LHCN-M2 (cell line): ENCODE data around the gene DCBLD2. TPM values are rescaled to one million over a fixed set of nuclear protein-coding genes. Genes with fewer than 3 reads are reported as not detected.
A peak's percentile ranks its signal among the peaks of the same experiment; 100 is the strongest.

Source experiments
- DNase-seq: peaks from one replicate; pipeline ENCODE4 v3.0.0-alpha.2; 2012; ENCODE audit warnings: low read depth
- total RNA-seq: library from RNA; depleted of rRNA; stranded (reverse); fragments of >200 nt; gene quantifications from 2 replicates; pipeline ENCODE4 v1.2.3, GENCODE V29; 2014

DCBLD2 gene
- total RNA-seq, 1 experiment from 2014 or later, result 628 TPM

DNA sequence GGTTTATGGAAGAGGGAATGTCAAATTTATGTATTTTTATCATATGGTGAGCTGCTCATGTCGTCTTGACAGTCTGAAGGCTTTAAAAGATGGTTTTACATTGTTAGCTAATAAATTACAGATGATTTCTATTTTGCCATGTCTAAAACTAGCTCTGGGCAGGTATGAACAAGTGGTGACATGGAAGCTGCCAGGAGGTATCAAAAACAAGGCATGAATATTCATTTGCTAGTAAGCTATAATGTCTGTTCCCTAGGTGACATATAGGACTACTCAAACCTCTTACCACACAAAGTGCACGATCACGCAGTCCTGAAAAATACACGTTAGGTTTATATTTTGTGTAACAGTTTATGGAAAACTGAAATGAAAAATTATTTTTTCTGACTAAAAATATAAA is 103.6 kb downstream of the DCBLD2 start:
- DNase-seq, result no peak

DNA sequence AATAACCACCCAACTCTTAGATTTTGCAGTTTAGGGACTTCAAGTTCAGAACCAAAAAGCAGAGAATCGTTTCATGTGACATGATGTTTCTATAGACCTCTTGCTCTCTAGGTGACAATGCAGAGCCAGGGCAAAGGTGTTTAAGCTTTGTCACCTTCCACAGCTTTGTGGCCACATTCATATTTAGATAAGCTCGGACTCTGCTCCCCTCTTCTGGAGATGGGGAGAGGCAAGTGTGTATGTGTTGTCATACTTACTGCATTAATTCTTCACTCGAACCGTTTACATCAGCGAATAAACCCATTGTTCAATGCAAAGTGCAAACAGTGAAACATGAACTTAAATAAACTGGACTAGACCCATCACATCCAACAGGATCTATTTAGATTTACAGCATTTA is 105.2 kb downstream of the DCBLD2 start:
- no peak for DNase-seq

DNA sequence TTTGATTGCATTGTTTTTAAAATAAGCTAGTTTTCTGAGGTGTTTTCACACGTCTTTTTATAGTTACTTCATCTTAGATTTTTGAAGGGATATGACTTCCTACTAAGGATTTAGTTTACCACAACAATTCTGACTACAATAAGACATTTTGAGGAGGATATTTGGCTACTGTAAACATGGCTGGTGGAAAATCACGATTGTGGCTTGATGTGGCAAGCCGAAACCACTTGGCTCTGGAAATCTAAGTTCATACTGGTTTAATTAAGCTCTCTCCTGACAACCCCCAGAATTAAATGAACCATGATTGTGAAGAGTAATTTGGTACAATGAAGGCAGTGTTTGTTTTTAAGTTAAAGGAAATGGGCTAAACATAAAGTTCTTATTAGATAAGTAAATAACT is 107.5 kb downstream of the DCBLD2 start:
- no peak for DNase-seq

DNA sequence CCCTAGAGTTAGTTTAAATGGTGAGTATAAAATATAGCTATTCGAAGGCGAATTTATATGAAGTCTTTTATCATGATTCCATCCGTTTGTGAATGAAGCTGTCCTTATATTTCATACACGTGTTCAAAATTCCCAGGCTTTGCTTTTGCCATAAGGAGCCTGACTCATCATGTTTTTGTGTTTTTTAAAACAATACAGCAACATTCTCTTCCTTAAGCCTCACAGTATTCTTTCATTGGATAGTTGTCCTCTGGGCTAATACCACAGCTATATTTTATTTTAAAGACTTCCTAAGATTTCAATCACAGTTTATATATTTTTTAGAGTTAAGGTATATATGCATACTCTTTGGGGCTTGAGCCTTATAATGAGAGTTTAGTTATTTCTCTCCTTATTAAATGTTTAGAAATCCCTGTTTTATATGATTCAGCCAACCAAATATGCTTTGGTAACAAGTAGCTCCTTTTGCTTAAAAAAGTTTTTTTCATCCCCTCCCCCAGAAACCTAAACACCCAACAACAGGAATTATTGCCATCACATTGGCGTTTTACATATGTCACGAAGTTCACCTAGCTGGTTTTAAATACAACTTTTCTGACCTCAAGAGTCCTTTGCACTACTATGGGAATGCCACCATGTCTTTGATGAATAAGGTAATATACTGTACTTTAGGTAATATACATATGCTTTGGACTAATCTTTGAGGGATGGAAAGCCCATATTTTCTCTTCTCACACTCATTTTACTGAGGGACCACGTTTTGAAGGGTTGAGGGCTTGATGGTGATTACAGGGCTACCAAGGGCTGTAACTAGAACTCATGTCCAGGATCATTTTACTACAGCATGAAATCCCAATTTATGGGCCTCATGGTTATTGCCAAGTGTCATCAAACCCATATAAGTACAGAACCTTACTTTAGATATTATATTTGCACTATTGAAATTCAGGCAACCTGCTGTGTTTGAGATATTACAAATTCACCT is 109.9 kb downstream of the DCBLD2 start:
- no peak for DNase-seq

- no peak for DNase-seq
Observed at GRCh38 chr3:98788651-98789050, 112.8 kb downstream of the DCBLD2 start.

DNA sequence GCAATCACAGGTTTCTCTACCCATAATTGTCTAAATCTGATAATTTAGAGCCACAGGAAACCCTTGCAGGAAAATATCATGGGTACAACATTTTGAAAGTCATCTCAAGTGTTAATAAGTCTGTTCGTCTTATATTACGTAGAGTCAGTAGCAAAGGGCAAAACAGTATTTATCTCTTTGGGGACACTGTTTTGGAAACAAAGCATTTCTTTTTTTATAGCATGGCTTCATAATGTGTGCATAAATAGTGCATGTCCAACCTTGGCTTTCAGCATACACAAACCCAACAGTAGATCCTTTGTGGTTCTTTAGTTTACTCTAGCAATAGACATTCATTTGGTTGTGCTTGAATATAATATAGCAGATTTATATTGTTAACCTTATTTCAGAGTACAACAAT is 114.3 kb downstream of the DCBLD2 start:
- DNase-seq, result no peak

GRCh38 chr3:98786364-98787006 is 115.0 kb downstream of the DCBLD2 start:
- no peak for DNase-seq

GRCh38 chr3:98784666-98785600 is 116.6 kb downstream of the DCBLD2 start:
- peak; percentile 85 for DNase-seq

GRCh38 chr3:98784042-98784441 is 117.5 kb downstream of the DCBLD2 start:
- DNase-seq, result no peak

GRCh38 chr3:98782824-98783500 is 118.5 kb downstream of the DCBLD2 start:
- DNase-seq, result no peak

DNA sequence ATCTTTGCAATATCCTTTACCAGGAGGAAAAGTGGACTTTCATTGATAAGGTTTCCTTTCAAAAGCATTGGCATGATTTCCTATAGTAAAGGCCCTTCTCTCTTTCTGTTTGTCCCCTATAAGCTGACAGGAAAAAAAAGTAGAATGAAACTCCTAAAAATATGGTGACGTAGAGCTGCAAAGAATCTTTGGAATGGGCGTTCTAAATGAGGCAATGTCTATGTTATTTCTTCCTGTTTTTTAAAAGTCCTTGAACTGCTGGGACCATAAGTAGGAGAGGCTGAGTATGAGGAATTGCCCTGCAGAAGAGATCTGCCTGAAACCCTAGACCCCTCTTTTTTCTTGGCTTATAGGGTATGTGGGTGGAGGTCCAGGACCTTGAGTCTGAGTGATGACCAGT is 121.2 kb downstream of the DCBLD2 start:
- DNase-seq, result no peak

DNA sequence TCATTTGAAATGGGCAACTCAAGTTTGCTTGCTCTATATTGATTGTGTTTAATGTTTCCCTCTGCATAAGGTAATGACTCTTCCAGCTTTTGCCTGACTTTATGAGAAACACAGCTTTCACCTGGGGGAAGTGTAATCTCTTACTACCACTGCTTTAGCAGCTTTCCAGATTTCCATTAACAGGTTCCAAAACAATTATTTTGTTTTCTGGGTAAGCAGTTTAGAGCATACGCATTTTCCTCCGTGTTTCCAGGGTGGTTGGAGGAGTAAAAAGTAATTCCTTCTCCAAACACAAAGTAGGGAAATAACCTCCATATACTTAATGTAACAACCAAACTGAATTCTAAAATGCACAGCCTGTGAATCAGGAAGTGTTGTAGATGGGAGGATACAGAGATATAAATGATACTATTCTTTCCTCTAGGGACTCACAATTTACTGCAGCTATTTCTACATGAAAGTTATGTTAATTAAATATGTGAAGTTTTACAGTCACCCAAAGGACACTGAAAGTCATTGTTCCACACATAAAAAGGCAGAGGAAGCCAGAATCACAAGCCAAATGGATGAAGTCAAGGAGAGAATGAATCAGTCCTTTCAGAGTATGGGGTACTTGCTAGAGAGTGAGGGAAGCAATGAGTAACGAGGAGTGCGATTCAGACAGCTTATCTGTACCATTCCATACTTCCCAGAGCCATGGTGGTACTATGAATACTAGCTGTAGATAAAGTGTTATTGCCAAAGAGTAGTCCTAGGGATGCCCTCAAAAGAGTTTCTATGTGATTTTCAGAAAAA is 121.8 kb downstream of the DCBLD2 start:
- no peak for DNase-seq

DNA sequence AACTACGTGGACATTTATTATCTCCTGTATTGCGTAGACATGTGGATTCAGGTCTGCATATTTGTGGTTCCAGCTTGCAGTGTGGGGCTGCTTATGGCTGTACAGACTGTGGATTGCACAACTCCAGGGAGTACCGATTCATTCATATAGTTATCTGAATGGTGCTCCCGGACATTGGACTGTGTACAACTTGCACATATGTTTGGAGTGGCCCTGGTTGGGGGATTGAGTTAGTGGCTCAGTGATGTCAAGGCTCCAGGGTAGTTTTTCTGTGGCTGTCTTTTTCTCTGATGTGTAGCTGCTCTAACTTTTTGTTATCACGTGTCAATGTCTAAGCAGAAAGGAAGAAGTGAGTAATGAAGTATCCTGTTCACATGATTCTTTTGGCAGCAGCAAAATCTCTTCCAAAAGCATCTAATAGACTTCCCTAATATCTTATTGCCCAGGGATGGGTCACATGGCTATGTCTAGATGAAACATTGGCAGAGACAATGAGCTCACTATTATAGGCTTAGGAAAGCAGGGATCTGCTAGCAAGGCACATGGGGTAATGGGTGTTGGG is 122.6 kb downstream of the DCBLD2 start:
- DNase-seq, result peak; percentile 58

- no peak for DNase-seq
Observed at GRCh38 chr3:98778383-98778782, 123.1 kb downstream of the DCBLD2 start.

DNA sequence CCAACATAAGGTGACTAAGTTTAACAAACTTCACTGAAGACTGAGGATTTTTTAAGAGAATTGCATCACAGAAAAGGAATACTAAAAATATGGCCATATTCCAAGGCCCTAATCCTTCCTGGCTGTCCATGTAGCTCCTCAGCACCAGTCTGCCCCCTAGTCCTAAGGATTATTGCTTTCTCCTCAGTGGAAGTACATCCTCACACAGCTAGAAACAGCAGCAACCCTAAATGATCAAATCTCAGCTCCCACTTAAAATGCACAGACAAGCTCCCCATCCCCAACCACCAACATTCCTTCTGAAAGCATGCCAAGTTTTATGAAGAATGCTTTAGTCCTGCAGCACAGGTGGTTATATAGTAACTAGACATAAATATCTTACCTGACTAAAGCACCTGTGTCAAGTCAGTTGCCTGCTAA is 123.7 kb downstream of the DCBLD2 start:
- peak; percentile 42 for DNase-seq

DNA sequence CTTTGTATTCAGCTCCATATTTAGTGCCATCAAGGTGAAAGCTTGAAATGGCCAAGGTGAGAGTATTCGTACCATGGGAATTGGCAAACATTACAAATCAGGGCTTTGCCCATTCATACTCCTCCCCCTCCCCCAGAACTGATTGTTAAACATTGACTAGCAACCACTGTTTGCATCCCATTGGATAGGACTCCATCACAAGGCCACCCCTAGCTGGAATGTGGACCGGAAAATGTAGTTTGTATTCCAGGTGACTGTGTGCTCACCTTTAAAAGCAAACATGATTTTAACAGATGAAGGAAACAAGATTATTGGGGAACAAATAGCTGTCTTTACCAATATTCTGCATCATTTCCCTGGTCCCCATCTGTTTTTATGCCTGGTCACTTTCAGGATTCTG is 124.2 kb downstream of the DCBLD2 start:
- no peak for DNase-seq

DNA sequence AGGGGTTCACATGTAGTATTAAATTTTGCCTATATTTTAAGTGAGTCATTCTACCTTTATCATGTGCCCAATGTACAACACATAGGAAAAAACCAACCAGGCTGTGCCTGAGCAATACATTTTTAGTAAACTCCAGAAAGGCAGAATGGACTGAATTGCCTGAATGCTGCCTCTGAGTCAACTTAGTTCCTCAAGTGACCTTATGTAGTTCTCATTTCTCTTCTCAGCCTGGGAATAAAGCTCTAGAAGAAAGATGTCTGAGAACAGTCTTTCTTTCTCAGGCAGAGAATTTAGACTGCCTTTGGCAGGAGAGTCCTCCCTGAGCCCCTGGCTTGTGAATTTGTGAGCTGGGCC is 125.4 kb downstream of the DCBLD2 start:
- no peak for DNase-seq

- no peak for DNase-seq
Observed at GRCh38 chr3:98775459-98776139, 125.9 kb downstream of the DCBLD2 start.

DNA sequence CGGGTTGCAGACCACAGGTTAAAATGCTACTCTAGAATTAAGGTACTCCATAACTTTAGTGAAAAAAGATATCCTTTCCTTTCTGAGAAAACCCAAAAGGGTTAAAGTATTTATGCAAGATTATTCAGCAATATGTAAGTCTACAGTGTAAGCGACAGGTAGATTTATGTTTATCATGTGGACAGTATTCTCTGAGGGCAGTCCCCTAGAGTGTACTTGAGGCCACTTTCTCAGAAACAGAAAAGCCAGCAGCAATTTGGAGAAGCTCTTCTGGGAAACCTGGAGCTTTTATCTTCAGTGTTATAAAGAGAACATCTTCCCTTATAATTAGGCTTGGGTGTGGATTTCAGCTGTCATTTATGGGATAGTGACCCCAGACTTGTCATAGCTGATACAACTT is 129.5 kb downstream of the DCBLD2 start:
- DNase-seq, result no peak
